Anterior cingulate cortex (tissue), 58 donors: Measurements from ENCODE around the gene RAB24.
A peak's percentile ranks its signal among the peaks of the same experiment; 100 is the strongest.
"Not testable (repeated sequence)": the region's sequence is repeated elsewhere in the genome, so short reads cannot be mapped to it uniquely, and the experiment has no call there.

ENCODE experiments used
- DNase-seq, 58 donors: peaks; one replicate each; lab custom pipeline; 2025; lab: John Stamatoyannopoulos, UW

The RAB24 gene

GRCh38 chr5:177311723-177312648 is 8.5 kb upstream of the RAB24 start, which contains the start of gene MXD3:
Gene MXD3, minus strand, starts transcription at chr5:177311898. Its CDS starts 68 bp downstream, at chr5:177311830.
- peak in 57 of 58 donors; percentile 6 to 94 (median 85) for DNase-seq

DNA sequence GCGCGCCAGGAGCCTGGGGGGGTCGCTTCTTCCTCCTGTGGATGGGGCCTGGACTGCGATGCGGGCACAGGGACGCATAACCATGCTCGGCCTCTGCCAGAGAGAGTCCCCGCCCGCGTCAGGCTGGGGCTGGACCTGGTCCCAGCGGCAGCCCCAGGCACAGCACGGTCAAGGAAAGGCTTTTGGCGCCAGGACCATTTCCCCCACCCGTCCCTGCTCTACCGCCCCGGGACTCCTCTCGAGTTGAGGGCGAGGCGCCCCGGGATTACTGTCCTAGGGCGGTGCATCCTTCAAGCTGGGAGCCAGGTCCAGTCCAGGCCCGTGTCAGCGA is 7.8 kb upstream of the RAB24 start:
- DNase-seq: no peak

DNA sequence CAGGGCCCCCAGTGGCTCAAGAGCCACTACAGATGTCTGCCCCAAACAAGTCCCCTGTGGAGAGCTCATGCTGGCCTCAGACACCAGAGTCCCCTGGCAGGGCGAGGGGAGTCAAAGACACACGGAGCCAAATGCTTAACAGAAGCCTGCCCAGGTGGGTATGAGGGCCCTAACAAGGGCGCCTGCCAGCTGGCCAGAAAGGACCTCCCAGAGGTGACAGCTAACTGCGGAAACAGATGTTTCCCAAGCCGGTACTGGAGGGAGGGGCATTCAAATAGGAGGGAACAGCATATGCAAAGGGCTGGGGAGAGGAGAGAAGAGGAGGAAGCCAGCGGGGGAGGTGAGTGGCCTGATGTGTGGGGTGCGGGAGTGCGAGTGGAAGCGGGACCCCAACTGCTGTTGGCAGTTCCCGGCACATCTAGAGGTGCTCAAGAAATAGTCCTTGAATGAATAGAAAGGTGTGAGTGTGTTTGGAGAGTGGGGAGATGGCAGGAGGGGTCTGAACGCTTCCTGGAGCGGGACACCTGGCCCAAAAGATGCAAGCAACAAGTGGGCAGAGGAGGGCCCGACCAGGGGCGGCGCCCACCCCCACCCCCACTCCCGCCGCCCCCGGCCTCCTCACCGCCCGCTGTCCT is 7.4 kb upstream of the RAB24 start:
- DNase-seq: no peak

DNA sequence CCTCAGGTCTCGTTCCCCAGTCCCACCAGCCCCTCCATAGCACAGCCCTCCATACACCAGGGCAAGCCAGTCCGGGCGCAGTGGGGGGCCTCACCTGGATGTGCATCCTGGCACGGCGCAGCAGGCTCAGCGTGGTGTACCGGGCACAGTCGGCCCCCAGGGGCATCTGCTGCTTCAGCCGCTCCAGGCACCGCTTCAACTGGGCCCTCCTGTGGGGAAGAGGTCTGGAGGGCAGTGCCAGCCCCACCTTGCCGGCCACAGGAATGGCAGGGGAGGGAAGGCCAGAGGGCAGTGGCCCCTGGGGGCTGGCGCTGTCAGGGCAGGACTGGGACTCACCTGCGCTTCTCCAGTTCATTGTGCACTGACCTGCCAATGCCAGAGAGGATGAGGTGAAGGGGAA is 6.8 kb upstream of the RAB24 start:
- DNase-seq: no peak

DNA sequence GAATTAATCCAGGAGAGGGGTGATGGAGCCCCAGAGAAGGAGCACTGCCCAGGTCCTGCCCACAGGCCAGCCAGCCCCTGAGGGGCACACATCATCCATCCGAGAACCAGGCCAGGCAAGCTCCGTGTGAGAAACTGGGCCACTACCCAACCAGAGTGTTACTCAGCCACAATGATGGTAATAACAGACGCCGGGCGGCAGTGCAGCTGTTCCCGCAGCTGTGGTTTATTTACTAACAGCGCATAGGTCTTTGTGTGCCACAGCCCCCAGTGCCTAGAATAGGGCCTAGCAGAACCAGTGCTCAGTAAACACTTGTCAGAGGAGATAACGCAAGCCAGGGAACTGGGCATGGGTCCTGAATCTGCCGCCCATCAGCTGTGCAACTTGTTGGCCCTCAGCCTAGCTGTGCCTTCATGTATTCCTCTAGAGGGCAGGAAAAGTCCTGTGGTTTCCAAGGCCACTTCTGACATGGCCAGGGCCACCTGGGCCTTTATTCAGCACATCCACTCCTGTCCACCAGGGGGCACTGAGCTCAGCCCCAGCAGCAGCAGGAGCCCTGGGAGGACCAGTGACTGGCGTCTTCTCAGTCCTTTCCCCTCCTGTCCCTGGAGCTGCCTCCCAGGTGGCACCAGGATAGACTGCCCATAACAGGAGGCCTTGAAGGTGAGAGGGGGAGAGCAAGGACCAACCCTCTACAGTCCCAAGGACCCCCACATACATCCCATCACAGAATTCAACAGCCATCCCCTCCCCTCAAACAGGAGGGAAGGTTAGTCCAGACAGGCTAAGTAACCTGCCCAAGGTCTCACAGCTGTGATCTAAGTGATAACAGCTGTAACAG is 6.1 kb upstream of the RAB24 start:
- DNase-seq: peak in 18 of 58 donors; percentile 6 to 68 (median 42)

- DNase-seq: no peak
These were observed 5.2 kb upstream of the RAB24 start for GRCh38 chr5:177308740-177309139.

GRCh38 chr5:177307544-177308363 is 4.2 kb upstream of the RAB24 start:
- no peak for DNase-seq

GRCh38 chr5:177306674-177307543 is 3.4 kb upstream of the RAB24 start:
- DNase-seq: no peak

DNA sequence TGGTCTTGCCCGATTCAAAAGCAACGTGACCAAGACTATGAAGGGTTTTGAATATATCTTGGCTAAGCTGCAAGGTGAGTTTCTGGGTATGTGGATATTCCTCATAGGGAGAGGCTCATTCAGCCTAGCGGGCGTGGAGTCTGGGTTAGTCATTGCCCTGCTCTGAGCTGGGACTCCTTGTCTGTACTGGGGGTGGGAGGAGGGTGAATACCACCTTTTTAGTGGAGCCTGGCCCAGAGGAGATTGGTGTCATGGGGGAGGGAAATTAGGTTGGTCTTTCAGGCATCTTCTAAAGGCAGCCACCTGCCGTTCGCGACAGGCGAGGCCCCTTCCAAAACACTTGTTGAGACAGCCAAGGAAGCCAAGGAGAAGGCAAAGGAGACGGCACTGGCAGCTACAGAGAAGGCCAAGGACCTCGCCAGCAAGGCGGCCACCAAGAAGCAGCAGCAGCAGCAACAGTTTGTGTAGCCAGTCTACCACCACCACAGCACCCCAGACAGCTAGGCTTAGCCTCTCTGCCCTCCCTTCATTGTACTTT is 2.7 kb upstream of the RAB24 start:
- not testable (repeated sequence) for DNase-seq

- DNase-seq: no peak
These were observed 1.0 kb upstream of the RAB24 start for GRCh38 chr5:177304392-177305119.

GRCh38 chr5:177303925-177304391 is 439 bp upstream of the RAB24 start:
- peak in 1 of 58 donors; percentile 13 for DNase-seq

GRCh38 chr5:177302354-177303110 is 987 bp downstream of the RAB24 start:
- no peak for DNase-seq

DNA sequence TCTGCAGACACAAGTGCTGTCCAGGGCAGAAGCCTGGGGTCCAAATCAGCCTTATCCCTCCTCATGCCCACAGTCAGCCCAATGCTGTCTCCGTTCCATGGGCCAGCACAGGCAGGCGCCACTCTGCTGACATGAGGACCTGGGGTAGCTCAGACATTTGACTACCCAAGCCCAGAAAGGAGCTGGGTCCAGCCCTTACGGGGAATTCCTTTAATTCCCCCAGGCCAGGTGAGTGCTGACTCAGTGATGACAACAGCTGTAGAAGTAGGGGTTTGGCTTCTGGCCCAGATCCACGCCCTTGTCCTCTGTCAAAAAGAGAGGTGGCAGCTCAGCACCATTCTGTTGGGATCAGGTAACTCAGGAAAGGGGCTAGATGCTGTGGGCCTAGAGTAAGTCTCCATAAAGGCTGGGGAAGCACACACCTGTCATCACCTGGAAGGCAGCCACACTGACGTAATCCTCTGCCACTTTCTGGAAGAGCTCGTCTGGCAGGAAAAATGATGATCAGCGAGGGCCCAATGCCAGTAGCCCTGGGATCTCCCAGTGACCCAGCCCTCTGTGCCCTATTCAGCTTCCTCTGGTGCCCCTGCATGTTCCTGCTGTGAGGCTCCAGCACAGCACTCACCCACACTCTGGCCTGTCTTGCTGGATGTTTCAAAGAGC is 1.9 kb downstream of the RAB24 start:
- peak in 1 of 58 donors; percentile 8 for DNase-seq

DNA sequence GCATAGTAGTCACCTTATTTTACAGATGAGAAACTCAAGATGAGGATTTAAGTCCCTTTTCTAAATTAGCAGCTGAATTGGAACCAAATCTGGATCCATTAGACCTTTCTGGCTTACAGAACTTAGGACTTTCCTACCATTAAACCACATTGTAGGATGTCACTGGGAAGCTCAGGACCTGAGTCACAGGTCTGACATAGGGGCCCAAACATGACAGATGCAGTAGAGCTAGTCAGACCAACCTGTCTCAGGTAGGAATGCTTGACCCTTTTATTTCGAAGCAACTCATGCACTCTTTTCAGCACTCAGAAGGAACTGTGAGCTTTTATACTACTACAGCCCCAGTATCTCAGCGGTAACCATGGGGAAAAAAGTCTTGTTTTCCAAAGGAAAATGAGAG is 2.6 kb downstream of the RAB24 start:
- no peak for DNase-seq

DNA sequence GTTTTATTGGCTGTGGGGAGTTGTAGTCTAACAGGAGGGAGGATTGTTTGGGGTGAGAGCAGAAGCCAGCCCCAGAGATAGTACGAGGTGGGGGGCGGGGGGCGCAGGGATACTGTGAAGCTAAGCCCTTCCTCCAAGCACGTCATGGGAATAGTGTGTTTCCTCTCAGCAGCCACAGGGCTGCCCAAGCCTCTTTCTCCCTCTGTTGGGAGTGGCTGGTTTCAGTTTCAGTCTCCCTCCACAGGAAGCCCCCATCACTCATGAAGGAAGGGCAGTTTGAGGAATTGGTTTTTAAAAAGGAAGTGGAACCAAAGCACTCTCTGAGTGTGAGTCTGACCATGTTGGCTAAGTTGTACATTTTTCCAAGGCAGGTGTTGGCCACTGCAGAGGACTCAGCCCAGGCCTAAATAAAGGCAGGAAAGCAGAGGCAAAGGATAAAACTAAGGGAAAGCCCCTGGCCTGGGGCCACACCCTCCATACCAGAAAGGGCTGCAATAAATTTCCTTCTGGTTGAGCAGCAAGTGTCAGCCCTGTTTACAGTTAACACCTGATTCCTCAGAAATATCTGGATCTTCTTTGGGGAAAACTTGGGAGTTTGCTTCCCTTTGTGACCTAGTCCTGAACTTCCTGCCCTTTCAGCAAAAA is 3.2 kb downstream of the RAB24 start:
- DNase-seq: peak in 16 of 58 donors; percentile 7 to 65 (median 28)

- DNase-seq: no peak
These were observed 3.8 kb downstream of the RAB24 start for GRCh38 chr5:177299697-177300096.
